AG09309 (cell line): ENCODE data around the gene APP.

Experiments
- DNase-seq: peaks from one replicate; pipeline ENCODE4 v3.0.0-alpha.2; 2010; ENCODE audit warnings: low read depth
- H3K4me3 ChIP-seq: 2 replicates; pipeline ENCODE4 v1.5.1; 2011; ENCODE audit warnings: mild to moderate bottlenecking, low read depth, low read length, moderate library complexity; ENCODE audit not compliant: control insufficient read depth
- CTCF ChIP-seq: IDR thresholded peaks from 2 replicates; pipeline ENCODE4 v1.5.1; 2011; ENCODE audit warnings: mild to moderate bottlenecking, low read depth, low read length, inconsistent platforms; ENCODE audit not compliant: insufficient read depth, control insufficient read depth; ENCODE audit errors: missing control alignments

The APP gene

GRCh38 chr21:25867061-25867460, 303.5 kb downstream of the APP start:
- no peak for TF ChIP-seq CTCF
- H3K4me3 ChIP-seq = no peak overlapping the region
- no peak for DNase-seq

- DNase-seq = no peak
- TF ChIP-seq CTCF = no peak
- no peak overlapping the region for H3K4me3 ChIP-seq
Observed at GRCh38 chr21:25863747-25864146, 306.8 kb downstream of the APP start.

- DNase-seq = no peak
- no peak overlapping the region for H3K4me3 ChIP-seq
- TF ChIP-seq CTCF = no peak
Observed at GRCh38 chr21:25863031-25863430, 307.5 kb downstream of the APP start.

GRCh38 chr21:25862596-25862995, 308.0 kb downstream of the APP start:
- DNase-seq = no peak
- TF ChIP-seq CTCF = peak; percentile 73
- H3K4me3 ChIP-seq = no peak overlapping the region

- TF ChIP-seq CTCF = no peak
- DNase-seq = no peak
- H3K4me3 ChIP-seq = no peak overlapping the region
Observed at GRCh38 chr21:25862112-25862511, 308.5 kb downstream of the APP start.

GRCh38 chr21:25859235-25859929, 311.2 kb downstream of the APP start:
- no peak for TF ChIP-seq CTCF
- H3K4me3 ChIP-seq = no peak overlapping the region
- DNase-seq = no peak
